Measurements from ENCODE around the gene GABRG3.

The GABRG3 gene

GRCh38 chr15:27582726-27583410 is 611.9 kb downstream of the GABRG3 start:
- no peak for DNase-seq
- H3K27me3 ChIP-seq (replicated peaks), result no peaks in the 10 kb centered on the region

GRCh38 chr15:27583651-27584050 is 612.7 kb downstream of the GABRG3 start:
- no peak overlapping the region for H3K27ac ChIP-seq
- no peak overlapping the region for H3K4me3 ChIP-seq (ENCODE audit: low read depth, low read length)
- H3K36me3 ChIP-seq (replicated peaks), result no peaks in the 10 kb centered on the region
- no peak for DNase-seq
- H3K27me3 ChIP-seq (replicated peaks), result no peaks in the 10 kb centered on the region
- TF ChIP-seq CTCF (IDR thresholded peaks at IDR 0.05; ENCODE audit: low read depth, low read length, missing control alignments), result no peak
- in situ Hi-C loops (cut with HindIII; ENCODE audit: low pct_ligation_motif_present, low sequenced_read_pairs), result no loop called here

More at GRCh38 chr15:27582726-27583410, 611.9 kb downstream of the GABRG3 start:
- Histone ChIP-seq H3K4me3 (ENCODE audit: low read depth, low read length) (no peak overlapping the region), H3K27ac (no peak overlapping the region), H3K36me3 (replicated peaks) (no peaks in the 10 kb centered on the region)
- in situ Hi-C loops (cut with HindIII; ENCODE audit: low pct_ligation_motif_present, low sequenced_read_pairs), result no loop called here
- TF ChIP-seq CTCF (IDR thresholded peaks at IDR 0.05; ENCODE audit: low read depth, low read length, missing control alignments), result no peak

GRCh38 chr15:27585041-27585640 is 614.2 kb downstream of the GABRG3 start:
- no peak for TF ChIP-seq CTCF (IDR thresholded peaks at IDR 0.05; ENCODE audit: low read depth, low read length, missing control alignments)
- in situ Hi-C loops (cut with HindIII; ENCODE audit: low pct_ligation_motif_present, low sequenced_read_pairs), result no loop called here
- Histone ChIP-seq H3K27ac (no peak overlapping the region), H3K27me3 (replicated peaks) (no peaks in the 10 kb centered on the region), H3K36me3 (replicated peaks) (no peaks in the 10 kb centered on the region), H3K4me3 (ENCODE audit: low read depth, low read length) (no peak overlapping the region)
- no peak for DNase-seq

- in situ Hi-C loops (cut with HindIII; ENCODE audit: low pct_ligation_motif_present, low sequenced_read_pairs), result no loop called here
- H3K27ac ChIP-seq, result no peak overlapping the region
- no peak overlapping the region for H3K4me3 ChIP-seq (ENCODE audit: low read depth, low read length)
- H3K27me3 ChIP-seq (replicated peaks), result no peaks in the 10 kb centered on the region
- no peak for DNase-seq
- no peak for TF ChIP-seq CTCF (IDR thresholded peaks at IDR 0.05; ENCODE audit: low read depth, low read length, missing control alignments)
- H3K36me3 ChIP-seq (replicated peaks), result no peaks in the 10 kb centered on the region
Observed at GRCh38 chr15:27587810-27588209, 616.8 kb downstream of the GABRG3 start.

- no peak for DNase-seq
- no peaks in the 10 kb centered on the region for H3K27me3 ChIP-seq (replicated peaks)
- H3K4me3 ChIP-seq (ENCODE audit: low read depth, low read length), result no peak overlapping the region
- H3K27ac ChIP-seq, result no peak overlapping the region
- no peaks in the 10 kb centered on the region for H3K36me3 ChIP-seq (replicated peaks)
- no peak for TF ChIP-seq CTCF (IDR thresholded peaks at IDR 0.05; ENCODE audit: low read depth, low read length, missing control alignments)
- in situ Hi-C loops (cut with HindIII; ENCODE audit: low pct_ligation_motif_present, low sequenced_read_pairs), result no loop called here
Observed at GRCh38 chr15:27589260-27589659, 618.3 kb downstream of the GABRG3 start.
